HG02840 (cell line): ENCODE measurements around the gene RNF40.
"Not testable (repeated sequence)": the region's sequence is repeated elsewhere in the genome, so short reads cannot be mapped to it uniquely, and the experiment has no call there.

Experiments used
- ATAC-seq: cut with Tn5 transposase; IDR thresholded peaks from one replicate; pipeline ENCODE4 v1.9.1; 2021; ENCODE audit warnings: mild to moderate bottlenecking, moderate library complexity, moderate number of reproducible peaks; ENCODE audit not compliant: unreplicated experiment, low FRiP score

RNF40 gene

GRCh38 chr16:30809675-30810074 is 47.6 kb downstream of the RNF40 start:
- not testable (repeated sequence) for ATAC-seq

GRCh38 chr16:30813821-30814189 is 51.7 kb downstream of the RNF40 start:
- peak; percentile 28 for ATAC-seq

- ATAC-seq = no peak
These were observed 54.6 kb downstream of the RNF40 start for GRCh38 chr16:30816769-30817168.

- no peak for ATAC-seq
These were observed 58.9 kb downstream of the RNF40 start for GRCh38 chr16:30820952-30821421.

- not testable (repeated sequence) for ATAC-seq
These were observed 59.3 kb downstream of the RNF40 start for GRCh38 chr16:30821441-30821840.

- ATAC-seq = no peak
These were observed 59.8 kb downstream of the RNF40 start for GRCh38 chr16:30821891-30822290.
